ENCODE data around the gene LPAR1. TPM values are rescaled to one million over a fixed set of nuclear protein-coding genes. Genes with fewer than 3 reads are reported as not detected.

LPAR1 gene
- total RNA-seq, 1 donor from 2014 or later: 23.2 TPM

DNA sequence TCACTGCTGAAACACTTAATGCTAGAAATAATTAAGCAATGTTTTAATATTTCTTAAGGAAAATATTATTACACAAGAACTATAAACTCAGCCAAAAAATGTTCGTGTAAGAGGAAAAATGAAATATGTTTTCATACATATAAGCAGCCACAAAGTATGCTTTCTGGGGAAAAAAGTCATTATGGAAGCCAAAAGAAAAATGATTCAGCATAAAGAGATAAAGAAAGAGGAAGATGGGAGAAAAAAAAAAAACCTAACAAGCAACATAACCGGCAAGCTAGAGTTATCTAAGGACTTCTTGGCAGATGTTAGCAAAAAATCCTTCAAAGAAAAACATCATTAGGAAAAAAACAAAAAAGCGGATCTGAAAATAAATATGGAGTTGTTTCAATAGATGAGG lies 190.6 kb downstream of the LPAR1 start:
- TF ChIP-seq, protein P1, sequence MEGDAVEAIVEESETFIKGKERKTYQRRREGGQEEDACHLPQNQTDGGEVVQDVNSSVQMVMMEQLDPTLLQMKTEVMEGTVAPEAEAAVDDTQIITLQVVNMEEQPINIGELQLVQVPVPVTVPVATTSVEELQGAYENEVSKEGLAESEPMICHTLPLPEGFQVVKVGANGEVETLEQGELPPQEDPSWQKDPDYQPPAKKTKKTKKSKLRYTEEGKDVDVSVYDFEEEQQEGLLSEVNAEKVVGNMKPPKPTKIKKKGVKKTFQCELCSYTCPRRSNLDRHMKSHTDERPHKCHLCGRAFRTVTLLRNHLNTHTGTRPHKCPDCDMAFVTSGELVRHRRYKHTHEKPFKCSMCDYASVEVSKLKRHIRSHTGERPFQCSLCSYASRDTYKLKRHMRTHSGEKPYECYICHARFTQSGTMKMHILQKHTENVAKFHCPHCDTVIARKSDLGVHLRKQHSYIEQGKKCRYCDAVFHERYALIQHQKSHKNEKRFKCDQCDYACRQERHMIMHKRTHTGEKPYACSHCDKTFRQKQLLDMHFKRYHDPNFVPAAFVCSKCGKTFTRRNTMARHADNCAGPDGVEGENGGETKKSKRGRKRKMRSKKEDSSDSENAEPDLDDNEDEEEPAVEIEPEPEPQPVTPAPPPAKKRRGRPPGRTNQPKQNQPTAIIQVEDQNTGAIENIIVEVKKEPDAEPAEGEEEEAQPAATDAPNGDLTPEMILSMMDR (IDR thresholded peaks at IDR 0.05): no peak
- intact Hi-C loops (cut with DNase I): no loop called here
- H3K27me3 ChIP-seq (ENCODE audit: low read depth): no peaks in the 10 kb centered on the region
- no peak overlapping the region for H3K4me3 ChIP-seq
- no peak for ATAC-seq
- no peak overlapping the region for H3K27ac ChIP-seq
- H3K4me1 ChIP-seq: no peaks in the 10 kb centered on the region
- H3K9me3 ChIP-seq: no peaks in the 10 kb centered on the region
- no peaks in the 10 kb centered on the region for H3K36me3 ChIP-seq
- DNase-seq: no peak

DNA sequence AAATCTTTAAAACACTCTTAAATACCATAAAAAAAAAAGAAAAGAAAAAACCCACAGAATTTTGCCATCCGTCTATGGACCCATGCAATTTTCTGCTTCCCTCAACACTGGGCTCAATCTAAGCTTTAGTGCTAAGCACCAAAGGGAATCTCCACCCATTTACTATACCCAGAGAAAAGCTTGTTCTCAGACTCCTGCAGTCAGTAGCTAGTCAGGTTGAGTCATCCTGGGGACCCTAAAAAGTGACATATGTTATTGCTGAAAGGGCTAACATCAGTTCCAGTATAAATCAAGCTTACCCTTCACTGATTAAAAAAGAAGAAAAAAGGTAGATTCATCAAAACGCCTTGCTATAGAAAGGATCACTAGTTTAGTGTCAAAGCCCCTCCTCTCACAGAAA lies 192.1 kb downstream of the LPAR1 start:
- intact Hi-C loops (cut with DNase I): no loop called here
- no peaks in the 10 kb centered on the region for H3K4me1 ChIP-seq
- H3K27ac ChIP-seq: no peak overlapping the region
- ATAC-seq (no peak), DNase-seq (no peak)
- TF ChIP-seq, protein P1 (IDR thresholded peaks at IDR 0.05): no peak
- no peaks in the 10 kb centered on the region for H3K36me3 ChIP-seq
- no peaks in the 10 kb centered on the region for H3K27me3 ChIP-seq (ENCODE audit: low read depth)
- H3K4me3 ChIP-seq: no peak overlapping the region
- H3K9me3 ChIP-seq: no peaks in the 10 kb centered on the region

DNA sequence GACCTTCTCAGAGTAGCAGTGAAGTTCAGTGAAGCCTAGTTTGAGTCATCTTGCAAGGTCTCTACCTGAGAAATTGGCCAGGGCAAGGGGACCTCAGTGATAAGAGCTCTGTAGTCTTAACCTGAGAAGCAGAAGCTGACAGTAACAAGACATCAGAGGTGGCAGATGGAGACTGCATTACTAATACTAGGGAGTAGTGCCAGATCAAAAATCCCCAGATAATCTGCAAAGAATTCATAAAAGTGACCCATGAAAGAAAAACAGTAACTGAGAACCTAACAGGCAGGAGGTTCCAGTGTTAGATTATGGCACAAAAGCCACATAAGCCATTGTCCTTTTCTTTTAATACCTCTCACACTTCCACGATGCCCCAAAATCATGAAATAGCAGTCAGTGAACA lies 194.1 kb downstream of the LPAR1 start:
- TF ChIP-seq, protein P1 (IDR thresholded peaks at IDR 0.05): no peak
- Histone ChIP-seq H3K4me1 (no peaks in the 10 kb centered on the region), H3K9me3 (no peaks in the 10 kb centered on the region), H3K27ac (no peak overlapping the region), H3K27me3 (ENCODE audit: low read depth) (no peaks in the 10 kb centered on the region), H3K4me3 (no peak overlapping the region), H3K36me3 (no peaks in the 10 kb centered on the region)
- intact Hi-C loops (cut with DNase I): no loop called here
- no peak for ATAC-seq
- no peak for DNase-seq

DNA sequence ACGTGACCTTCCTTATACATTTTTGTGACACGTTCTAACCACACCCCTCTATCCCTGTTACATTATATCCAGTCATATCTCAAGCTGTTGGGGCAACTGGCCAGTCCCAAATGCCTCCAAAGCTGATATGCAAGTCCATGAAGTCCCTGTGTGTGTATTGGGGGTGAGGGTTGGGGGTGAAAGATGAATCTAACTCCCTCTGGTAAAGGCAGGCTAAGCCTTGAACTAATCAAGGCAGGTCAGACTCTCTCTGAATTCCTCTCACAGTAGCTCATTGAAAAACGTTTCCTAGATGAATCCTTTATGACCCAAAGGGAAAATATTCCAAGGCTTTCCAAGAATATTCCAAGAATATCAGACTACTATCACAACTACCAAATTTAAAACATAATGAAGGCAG lies 195.3 kb downstream of the LPAR1 start:
- no peak overlapping the region for H3K27ac ChIP-seq
- DNase-seq (no peak), ATAC-seq (no peak)
- no peaks in the 10 kb centered on the region for H3K4me1 ChIP-seq
- H3K4me3 ChIP-seq: no peak overlapping the region
- intact Hi-C loops (cut with DNase I): no loop called here
- no peaks in the 10 kb centered on the region for H3K27me3 ChIP-seq (ENCODE audit: low read depth)
- H3K36me3 ChIP-seq: no peaks in the 10 kb centered on the region
- H3K9me3 ChIP-seq: no peaks in the 10 kb centered on the region
- TF ChIP-seq, protein P1 (IDR thresholded peaks at IDR 0.05): no peak

DNA sequence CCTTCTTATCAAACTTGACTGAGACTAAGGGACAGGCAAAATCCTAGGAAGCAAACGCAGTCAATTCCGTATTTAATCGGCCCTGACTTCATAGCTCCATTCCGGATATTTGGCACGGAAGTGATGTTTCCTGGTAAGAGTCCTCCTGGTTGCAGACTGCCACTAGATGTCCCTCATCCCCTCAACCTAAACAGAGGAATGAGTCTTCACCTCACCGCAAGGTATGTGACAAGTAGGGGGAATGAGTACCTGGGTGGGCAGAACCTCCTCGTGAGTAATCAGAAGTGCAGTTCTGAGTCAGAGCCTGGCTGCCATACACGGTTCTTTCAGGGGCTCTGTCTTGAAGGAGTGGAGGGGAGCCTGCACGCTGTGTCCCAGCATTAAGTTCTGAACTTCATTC lies 196.1 kb downstream of the LPAR1 start:
- ATAC-seq: peak in 1 of 2 donors; percentile 46
- intact Hi-C loops (cut with DNase I): no loop called here

More for the DNA sequence above, 196.1 kb downstream of the LPAR1 start:
- TF ChIP-seq, protein P1 (IDR thresholded peaks at IDR 0.05): no peak
- no peaks in the 10 kb centered on the region for H3K4me1 ChIP-seq
- H3K4me3 ChIP-seq: no peak overlapping the region
- H3K27me3 ChIP-seq (ENCODE audit: low read depth): no peaks in the 10 kb centered on the region
- no peaks in the 10 kb centered on the region for H3K9me3 ChIP-seq
- no peaks in the 10 kb centered on the region for H3K36me3 ChIP-seq
- no peak for DNase-seq
- no peak overlapping the region for H3K27ac ChIP-seq

Data from lower lobe of right lung (tissue), 2 donors.